CD4-positive, alpha-beta T cell treated with Interleukin-10 for 1 hour (primary cell): ENCODE results near the gene ZNF217.
"Not testable (repeated sequence)": the region's sequence is repeated elsewhere in the genome, so short reads cannot be mapped to it uniquely, and the experiment has no call there.

Source experiments
- DNase-seq: peaks from one replicate; pipeline ENCODE4 v3.0.0-alpha.2; 2020

Gene ZNF217

GRCh38 chr20:53562104-53562764 lies 31.4 kb downstream of the ZNF217 start:
- not testable (repeated sequence) for DNase-seq

- DNase-seq, result no peak
Observed at GRCh38 chr20:53561505-53561904, 32.1 kb downstream of the ZNF217 start.

GRCh38 chr20:53559816-53560215 lies 33.8 kb downstream of the ZNF217 start:
- DNase-seq, result no peak

GRCh38 chr20:53557130-53557529 lies 36.5 kb downstream of the ZNF217 start:
- no peak for DNase-seq

GRCh38 chr20:53556267-53556897 lies 37.3 kb downstream of the ZNF217 start:
- no peak for DNase-seq

- DNase-seq, result no peak
Observed at GRCh38 chr20:53555816-53556215, 37.8 kb downstream of the ZNF217 start.

- DNase-seq, result no peak
Observed at GRCh38 chr20:53555081-53555480, 38.6 kb downstream of the ZNF217 start.

GRCh38 chr20:53552572-53552893 lies 41.1 kb downstream of the ZNF217 start:
- not testable (repeated sequence) for DNase-seq

GRCh38 chr20:53551719-53552571 lies 41.7 kb downstream of the ZNF217 start:
- DNase-seq, result not testable (repeated sequence)

- no peak for DNase-seq
Observed at GRCh38 chr20:53550280-53551187, 43.1 kb downstream of the ZNF217 start.

GRCh38 chr20:53547664-53548239 lies 45.9 kb downstream of the ZNF217 start:
- DNase-seq, result peak; percentile 53

- no peak for DNase-seq
Observed at GRCh38 chr20:53539516-53539915, 54.1 kb downstream of the ZNF217 start.

- not testable (repeated sequence) for DNase-seq
Observed at GRCh38 chr20:53536382-53536781, 57.3 kb downstream of the ZNF217 start.

GRCh38 chr20:53535878-53536277 lies 57.8 kb downstream of the ZNF217 start:
- DNase-seq, result no peak

GRCh38 chr20:53534037-53534436 lies 59.6 kb downstream of the ZNF217 start:
- no peak for DNase-seq

- no peak for DNase-seq
Observed at GRCh38 chr20:53533500-53533899, 60.1 kb downstream of the ZNF217 start.

GRCh38 chr20:53532654-53533312 lies 60.9 kb downstream of the ZNF217 start:
- DNase-seq, result not testable (repeated sequence)

- DNase-seq, result no peak
Observed at GRCh38 chr20:53530440-53530839, 63.2 kb downstream of the ZNF217 start.

GRCh38 chr20:53529658-53530057 lies 64.0 kb downstream of the ZNF217 start:
- DNase-seq, result no peak

- no peak for DNase-seq
Observed at GRCh38 chr20:53527196-53527595, 66.4 kb downstream of the ZNF217 start.

- DNase-seq, result no peak
Observed at GRCh38 chr20:53524589-53525312, 68.9 kb downstream of the ZNF217 start.
